Thyroid gland (tissue), 4 donors: Measurements from ENCODE around the gene CLDN18. TPM values are rescaled to one million over a fixed set of nuclear protein-coding genes. Genes with fewer than 3 reads are reported as not detected.

Source experiments
- DNase-seq, 2 donors: peaks; one replicate each; pipeline ENCODE4 v3.0.0-alpha.2; 2019
- H3K27ac ChIP-seq, 3 donors: fragments of 200-600 bp; sonication (generic); 1 replicate in 2 of 3; 2 replicates in 1 of 3; pipeline ENCODE4 v1.5.1; 2016 to 2019; ENCODE audit warnings: mild to moderate bottlenecking in 1 of 3, moderate library complexity in 1 of 3
- H3K27me3 ChIP-seq: fragments of 200-600 bp; sonication (generic); one replicate; pipeline ENCODE4 v1.5.1; 2019
- H3K36me3 ChIP-seq, 2 donors: fragments of 200-600 bp; sonication (generic); one replicate each; pipeline ENCODE4 v1.5.1; 2016 to 2019
- H3K4me1 ChIP-seq, 2 donors: fragments of 200-600 bp; sonication (generic); one replicate each; pipeline ENCODE4 v1.5.1; 2017 to 2019
- H3K4me3 ChIP-seq, 3 donors: fragments of 200-600 bp; sonication (generic); replicated peaks in 1 of 3; 1 replicate in 2 of 3; 2 replicates in 1 of 3; pipeline ENCODE4 v1.5.1; 2016; ENCODE audit warnings: mild to moderate bottlenecking in 1 of 3
- H3K9me3 ChIP-seq: fragments of 200-600 bp; sonication (generic); one replicate; pipeline ENCODE4 v1.5.1; 2017
- CTCF ChIP-seq, 6 experiments: fragments of 200-600 bp in 3 of 6; fragments of 450-650 bp in 3 of 6; sonication (generic) in 3 of 6; IDR thresholded peaks; one replicate each; pipeline ENCODE4 v1.5.1; 2016 to 2019; ENCODE audit warnings: antibody characterized with exemption in 6 of 6, mild to moderate bottlenecking in 2 of 6, inconsistent platforms in 1 of 6, moderate library complexity in 1 of 6
- POLR2A ChIP-seq, 2 donors: fragments of 450-650 bp; IDR thresholded peaks; one replicate each; pipeline ENCODE4 v1.6.1; 2017; ENCODE audit warnings: antibody characterized with exemption in 2 of 2, mild to moderate bottlenecking in 2 of 2, moderate library complexity in 1 of 2
- WGBS, 2 donors: methylation state at CpG; one replicate each; pipeline ENCODE4 v1.1.5; 2017; 5-methylcytosine and 5-hydroxymethylcytosine counted together
- intact Hi-C: fragments of 100-400 bp; cut with DNase I; formaldehyde crosslinking; loops from one replicate; pipeline ENCODE4 v1.15.1; 2023
- total RNA-seq, 4 donors: library from RNA; depleted of rRNA; stranded (reverse); fragments of >200 nt; gene quantifications; one replicate each; pipeline ENCODE4 v1.2.3, GENCODE V29; 2016

The CLDN18 gene
- total RNA-seq, 4 donors from 2014 or later, result not detected

- Histone ChIP-seq H3K4me1 (peaks cover 0 to 4% of the 10 kb centered on the region in 2 donors), H3K27me3 (no peaks in the 10 kb centered on the region), H3K36me3 (no peaks in the 10 kb centered on the region), H3K4me3 (no peak overlapping the region), H3K27ac (no peak overlapping the region), H3K9me3 (no peaks in the 10 kb centered on the region)
- intact Hi-C loops, result no loop called here
- WGBS, 2 donors, result 69 to 81% methylated on average over 5 of the region's 5 CpGs
- DNase-seq, result no peak
- TF ChIP-seq POLR2A (IDR thresholded peaks at IDR 0.05), result no peak
- no peak for TF ChIP-seq CTCF (IDR thresholded peaks at IDR 0.05)
Observed at GRCh38 chr3:138047596-138048158, 37.7 kb downstream of the CLDN18 start.

- intact Hi-C loops, result no loop called here
- WGBS, 2 donors, result 95 to 96% methylated on average over 9 of the region's 9 CpGs
Observed at GRCh38 chr3:138049157-138049919, 39.4 kb downstream of the CLDN18 start.

DNA sequence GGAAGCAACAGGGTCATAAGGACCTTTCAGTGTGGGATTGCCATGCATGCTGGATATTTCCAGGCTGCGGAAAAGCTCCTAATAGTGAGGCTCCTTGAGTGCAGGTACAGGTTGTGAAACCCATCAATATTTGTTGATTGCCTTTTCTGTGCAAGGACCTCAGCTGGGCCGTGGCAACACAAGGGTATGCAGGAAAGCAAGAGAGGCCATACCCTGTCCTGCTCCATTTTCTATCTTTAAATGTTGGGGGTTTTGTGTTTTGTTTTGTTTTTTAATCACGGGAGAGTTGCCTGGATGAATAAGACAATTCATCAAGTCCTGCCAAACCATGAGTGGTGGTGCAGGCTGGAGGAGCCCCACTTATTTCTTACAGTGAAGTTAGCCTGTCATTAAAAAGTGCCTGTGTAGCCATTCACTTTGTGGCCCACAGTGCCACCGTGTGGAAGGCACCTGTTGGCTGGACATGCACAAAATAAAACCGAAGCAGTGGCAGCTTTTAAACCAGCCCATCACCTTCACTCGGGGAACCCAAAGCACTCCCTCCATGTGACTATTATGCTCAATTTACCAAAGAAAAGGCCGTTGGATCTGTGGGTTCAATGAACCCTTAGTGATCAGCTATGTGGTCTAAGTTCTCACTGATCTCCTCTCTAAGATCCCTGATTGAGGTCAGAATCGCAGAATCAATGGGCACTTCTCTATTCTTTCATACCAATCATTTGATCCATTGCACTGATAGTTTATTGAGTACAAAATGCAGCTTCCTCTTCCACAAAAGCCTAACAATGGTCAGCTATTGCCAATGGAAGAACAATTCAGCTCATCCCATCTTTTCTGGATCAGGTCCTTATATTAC is 42.2 kb downstream of the CLDN18 start:
- H3K4me1 ChIP-seq, result no peaks in the 10 kb centered on the region
- H3K4me3 ChIP-seq, result no peak overlapping the region
- TF ChIP-seq CTCF (IDR thresholded peaks at IDR 0.05), result peak in 4 of 6 experiments; percentile 47 to 75 (median 65)
- TF ChIP-seq POLR2A (IDR thresholded peaks at IDR 0.05), result no peak
- intact Hi-C loops, result no loop called here
- H3K27me3 ChIP-seq, result no peaks in the 10 kb centered on the region
- no peaks in the 10 kb centered on the region for H3K36me3 ChIP-seq
- DNase-seq, result peak; percentile 67 to 69
- H3K27ac ChIP-seq, result no peak overlapping the region
- WGBS, 2 donors, result 47 to 51% methylated on average over 8 of the region's 8 CpGs
- no peaks in the 10 kb centered on the region for H3K9me3 ChIP-seq

More at GRCh38 chr3:138049157-138049919, 39.4 kb downstream of the CLDN18 start:
- TF ChIP-seq POLR2A (IDR thresholded peaks at IDR 0.05) (no peak), CTCF (IDR thresholded peaks at IDR 0.05) (no peak)
- Histone ChIP-seq H3K9me3 (no peaks in the 10 kb centered on the region), H3K4me3 (no peak overlapping the region), H3K27me3 (no peaks in the 10 kb centered on the region), H3K4me1 (peaks cover 0 to 4% of the 10 kb centered on the region in 2 donors), H3K27ac (no peak overlapping the region), H3K36me3 (no peaks in the 10 kb centered on the region)
- no peak for DNase-seq

DNA sequence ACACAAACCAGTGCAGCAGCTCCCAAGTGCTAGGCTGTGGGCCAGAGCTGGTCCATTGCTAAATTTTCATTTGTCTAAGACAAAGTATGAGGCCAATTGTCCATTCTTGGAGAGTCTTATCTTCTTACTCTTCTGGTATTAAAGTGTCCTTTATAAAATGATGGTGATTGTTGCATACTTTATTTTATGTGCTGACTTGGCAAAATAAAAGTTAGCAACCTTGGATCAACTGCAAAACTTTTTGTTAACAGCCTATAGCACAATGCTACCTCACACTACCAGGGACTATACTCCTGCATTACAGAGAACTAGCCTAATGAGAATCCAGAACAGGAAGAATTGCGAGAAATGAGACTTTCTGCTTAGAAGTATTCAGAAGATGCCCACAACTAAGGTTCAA is 44.1 kb downstream of the CLDN18 start:
- no peak for DNase-seq
- H3K4me1 ChIP-seq, result no peaks in the 10 kb centered on the region
- no peak overlapping the region for H3K4me3 ChIP-seq
- H3K27ac ChIP-seq, result no peak overlapping the region
- H3K9me3 ChIP-seq, result no peaks in the 10 kb centered on the region
- no peak for TF ChIP-seq CTCF (IDR thresholded peaks at IDR 0.05)
- no peaks in the 10 kb centered on the region for H3K36me3 ChIP-seq
- 100% methylated on average over 1 of the region's 1 CpG for WGBS, 2 donors
- H3K27me3 ChIP-seq, result no peaks in the 10 kb centered on the region
- intact Hi-C loops, result no loop called here
